Stimulated activated naive B cell treated with anti-CD40 and anti-IgM and Interleukin-4, amounts not matched to agents 10 μg/mL and 1 μg/mL and 100 μg/mL, for 72 hours (primary cell): ENCODE results near the gene RBFA.
A peak's percentile ranks its signal among the peaks of the same experiment; 100 is the strongest.
"Not testable (repeated sequence)": the region's sequence is repeated elsewhere in the genome, so short reads cannot be mapped to it uniquely, and the experiment has no call there.

Source experiments
- ATAC-seq, 2 donors: fragments of 150-1000 bp; cut with Tn5 transposase; replicated peaks; 2 replicates each; pipeline ENCODE4 v1.10.0; 2021; ENCODE audit warnings: moderate library complexity in 1 of 2
- DNase-seq: peaks from one replicate; pipeline ENCODE4 v3.0.0; 2021
- H3K27ac Mint-ChIP-seq: one replicate; pipeline ENCODE4 v1.8.0; 2022; ENCODE audit warnings: mild to moderate bottlenecking, mixed read lengths
- H3K27me3 Mint-ChIP-seq, 2 donors: one replicate each; pipeline ENCODE4 v1.8.0; 2022; ENCODE audit warnings: mixed read lengths in 2 of 2
- H3K36me3 Mint-ChIP-seq, 2 donors: one replicate each; pipeline ENCODE4 v1.8.0; 2022; ENCODE audit warnings: mixed read lengths in 2 of 2, mild to moderate bottlenecking in 1 of 2
- H3K4me1 Mint-ChIP-seq, 2 donors: one replicate each; pipeline ENCODE4 v1.8.0; 2022; ENCODE audit warnings: mixed read lengths in 2 of 2, mild to moderate bottlenecking in 1 of 2
- H3K4me3 Mint-ChIP-seq, 2 donors: one replicate each; pipeline ENCODE4 v1.8.0; 2022; ENCODE audit warnings: mild to moderate bottlenecking in 2 of 2, mixed read lengths in 2 of 2, moderate library complexity in 1 of 2
- H3K9me3 Mint-ChIP-seq, 2 donors: one replicate each; pipeline ENCODE4 v1.8.0; 2022; ENCODE audit warnings: mixed read lengths in 2 of 2, mild to moderate bottlenecking in 1 of 2

RBFA gene, protein sequence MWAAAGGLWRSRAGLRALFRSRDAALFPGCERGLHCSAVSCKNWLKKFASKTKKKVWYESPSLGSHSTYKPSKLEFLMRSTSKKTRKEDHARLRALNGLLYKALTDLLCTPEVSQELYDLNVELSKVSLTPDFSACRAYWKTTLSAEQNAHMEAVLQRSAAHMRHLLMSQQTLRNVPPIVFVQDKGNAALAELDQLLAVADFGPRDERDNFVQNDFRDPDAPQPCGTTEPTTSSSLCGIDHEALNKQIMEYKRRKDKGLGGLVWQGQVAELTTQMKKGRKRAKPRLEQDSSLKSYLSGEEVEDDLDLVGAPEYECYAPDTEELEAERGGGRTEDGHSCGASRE

DNA sequence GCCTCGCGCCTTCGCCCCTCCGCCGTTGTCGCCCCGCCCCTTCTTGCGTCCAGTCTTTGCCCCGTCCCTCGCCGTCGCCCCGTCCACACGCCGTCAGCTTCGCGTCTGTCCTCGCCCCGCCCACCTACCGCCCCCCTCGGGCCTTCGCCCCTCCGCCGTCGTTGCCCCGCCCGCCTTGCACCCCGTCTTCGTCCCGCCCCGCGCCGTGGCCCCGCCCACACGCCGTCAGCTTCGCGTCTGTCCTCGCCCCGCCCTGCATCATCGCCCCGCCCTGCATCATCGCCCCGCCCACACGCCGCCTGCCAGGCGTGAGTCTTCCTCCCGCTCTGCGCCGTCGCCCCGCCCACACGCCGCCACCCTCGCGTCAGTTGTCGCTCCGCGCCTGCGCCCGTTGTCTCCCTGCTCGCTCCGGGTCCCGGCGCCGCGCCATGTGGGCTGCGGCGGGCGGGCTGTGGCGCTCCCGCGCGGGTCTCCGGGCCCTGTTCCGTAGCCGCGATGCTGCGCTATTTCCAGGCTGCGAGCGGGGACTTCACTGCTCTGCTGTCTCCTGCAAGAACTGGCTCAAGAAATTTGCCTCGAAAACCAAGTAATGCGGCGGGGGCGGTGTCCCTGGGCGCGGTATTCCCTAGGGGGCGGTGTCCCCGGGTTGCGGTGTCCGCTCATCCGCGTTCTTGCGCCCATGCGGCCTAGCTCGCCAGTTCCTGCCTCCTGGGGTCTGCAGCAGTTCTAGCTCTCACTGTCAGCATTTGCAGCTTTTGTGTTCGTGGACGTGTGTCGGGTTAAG is at the start of gene RBFA:
Gene RBFA, plus strand, starts transcription at position 367 of the 784 bp plus-strand sequence. Its CDS starts 62 bp downstream, at position 429.
- Mint-ChIP-seq H3K4me1 (peaks cover 23 to 28% of the 10 kb centered on the region in 2 donors), H3K27me3 (no peaks in the 10 kb centered on the region), H3K4me3 (peak within 1 kb of the TSS; percentile 86 to 92), H3K9me3 (peaks cover 6 to 7% of the 10 kb centered on the region in 2 donors), H3K36me3 (peaks cover 15 to 39% of the 10 kb centered on the region in 2 donors), H3K27ac (peak within 1 kb of the TSS; percentile 97)
- ATAC-seq (peak; percentile 79 to 82), DNase-seq (peak; percentile 97)

DNA sequence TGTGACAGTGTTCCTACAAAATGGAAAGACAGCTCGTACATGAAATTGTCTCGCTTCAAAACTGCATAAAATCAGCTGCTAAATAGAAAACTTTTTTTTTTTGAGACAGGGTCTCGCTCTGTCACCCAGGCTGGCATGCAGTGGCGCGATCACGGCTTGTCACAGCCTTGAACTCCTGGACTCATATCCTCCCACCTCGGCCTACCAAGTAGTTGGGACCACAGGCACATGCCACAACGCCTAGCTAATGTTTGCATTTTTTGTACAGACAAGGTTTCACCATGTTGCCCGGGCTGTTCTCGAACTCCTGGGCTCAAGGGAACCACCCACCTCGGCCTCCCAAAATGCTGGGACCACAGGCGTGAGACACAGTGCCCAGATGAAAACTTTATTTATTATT is 49.1 kb upstream of the RBFA start:
- Mint-ChIP-seq H3K4me3 (no peak overlapping the region), H3K4me1 (peaks cover 33 to 56% of the 10 kb centered on the region in 2 donors), H3K27me3 (no peaks in the 10 kb centered on the region), H3K9me3 (no peaks in the 10 kb centered on the region), H3K36me3 (peaks cover 21 to 33% of the 10 kb centered on the region in 2 donors), H3K27ac (no peak overlapping the region)
- ATAC-seq (no peak), DNase-seq (no peak)

DNA sequence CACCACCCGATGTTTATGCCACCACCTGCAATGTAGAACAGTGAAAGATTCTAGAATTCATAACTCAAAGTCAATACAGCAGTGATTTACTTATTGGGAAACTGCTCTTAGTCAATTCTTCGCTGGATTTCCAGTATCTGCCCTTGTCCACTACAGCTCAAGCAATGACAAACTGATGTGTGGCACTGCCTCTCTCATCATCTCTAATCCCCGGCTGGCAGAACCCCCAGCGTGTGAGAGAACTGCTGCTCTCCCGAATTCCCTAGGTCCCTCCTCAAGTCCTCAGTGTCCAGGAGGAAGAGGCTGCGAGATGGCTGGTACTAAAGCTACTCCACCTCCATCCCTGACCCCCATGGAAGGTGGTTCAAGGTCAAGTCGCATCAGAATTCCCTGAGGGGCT is 47.5 kb upstream of the RBFA start:
- H3K4me1 Mint-ChIP-seq, result peaks cover 27 to 51% of the 10 kb centered on the region in 2 donors
- H3K9me3 Mint-ChIP-seq, result no peaks in the 10 kb centered on the region
- H3K4me3 Mint-ChIP-seq, result peak overlapping the region; percentile 82 to 94
- H3K27ac Mint-ChIP-seq, result peak overlapping the region; percentile 39
- ATAC-seq (no peak), DNase-seq (no peak)
- peaks cover 19 to 31% of the 10 kb centered on the region in 2 donors for H3K36me3 Mint-ChIP-seq
- no peaks in the 10 kb centered on the region for H3K27me3 Mint-ChIP-seq

DNA sequence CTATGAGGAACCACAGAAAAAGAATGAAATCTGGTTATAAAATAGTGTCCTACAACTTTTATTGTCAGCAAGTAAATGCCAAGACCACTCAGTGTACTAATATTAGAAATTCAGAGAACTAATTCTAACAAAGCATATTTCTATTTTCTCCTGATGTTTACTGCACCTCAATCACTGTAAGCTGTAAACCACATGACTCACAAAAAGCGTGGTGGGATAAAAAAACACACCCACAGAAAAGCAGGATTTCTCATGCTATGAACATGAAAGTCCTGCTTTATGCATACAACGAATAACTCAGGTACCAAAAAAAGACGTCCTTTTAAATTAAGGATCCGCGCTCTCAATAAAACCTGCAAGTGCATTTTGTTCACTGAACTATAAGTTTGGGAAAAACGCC is 46.7 kb upstream of the RBFA start:
- Mint-ChIP-seq H3K27ac (peak overlapping the region; percentile 99), H3K9me3 (no peaks in the 10 kb centered on the region), H3K27me3 (no peaks in the 10 kb centered on the region), H3K4me3 (peak overlapping the region; percentile 82 to 94), H3K4me1 (peaks cover 19 to 43% of the 10 kb centered on the region in 2 donors), H3K36me3 (peaks cover 11 to 22% of the 10 kb centered on the region in 2 donors)
- DNase-seq (no peak), ATAC-seq (no peak)

DNA sequence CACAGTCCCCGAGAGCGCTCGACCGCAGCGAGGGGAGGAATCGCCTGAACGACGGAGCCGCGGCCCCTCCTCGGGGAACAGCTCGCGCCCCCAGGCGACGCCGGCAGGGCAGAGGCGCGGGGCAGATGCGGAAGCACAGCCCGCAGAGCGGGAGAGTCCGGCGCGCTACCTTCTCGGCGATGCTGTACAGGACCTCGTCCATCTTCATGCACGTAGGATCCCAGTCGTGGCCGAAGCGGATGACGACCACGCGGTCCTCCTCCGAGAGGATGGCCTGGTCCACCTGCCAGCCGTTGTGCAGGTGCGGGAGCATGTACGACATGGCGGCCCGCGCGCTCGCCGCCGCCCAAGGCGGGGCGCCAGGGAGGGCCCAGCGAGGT is 46.2 kb upstream of the RBFA start:
- DNase-seq (peak; percentile 57), ATAC-seq (peak; percentile 76 to 79)
- no peaks in the 10 kb centered on the region for H3K27me3 Mint-ChIP-seq
- peak overlapping the region; percentile 82 to 94 for H3K4me3 Mint-ChIP-seq
- peak overlapping the region; percentile 99 for H3K27ac Mint-ChIP-seq
- peaks cover 18 to 40% of the 10 kb centered on the region in 2 donors for H3K4me1 Mint-ChIP-seq
- peaks cover 10 to 20% of the 10 kb centered on the region in 2 donors for H3K36me3 Mint-ChIP-seq
- no peaks in the 10 kb centered on the region for H3K9me3 Mint-ChIP-seq

DNA sequence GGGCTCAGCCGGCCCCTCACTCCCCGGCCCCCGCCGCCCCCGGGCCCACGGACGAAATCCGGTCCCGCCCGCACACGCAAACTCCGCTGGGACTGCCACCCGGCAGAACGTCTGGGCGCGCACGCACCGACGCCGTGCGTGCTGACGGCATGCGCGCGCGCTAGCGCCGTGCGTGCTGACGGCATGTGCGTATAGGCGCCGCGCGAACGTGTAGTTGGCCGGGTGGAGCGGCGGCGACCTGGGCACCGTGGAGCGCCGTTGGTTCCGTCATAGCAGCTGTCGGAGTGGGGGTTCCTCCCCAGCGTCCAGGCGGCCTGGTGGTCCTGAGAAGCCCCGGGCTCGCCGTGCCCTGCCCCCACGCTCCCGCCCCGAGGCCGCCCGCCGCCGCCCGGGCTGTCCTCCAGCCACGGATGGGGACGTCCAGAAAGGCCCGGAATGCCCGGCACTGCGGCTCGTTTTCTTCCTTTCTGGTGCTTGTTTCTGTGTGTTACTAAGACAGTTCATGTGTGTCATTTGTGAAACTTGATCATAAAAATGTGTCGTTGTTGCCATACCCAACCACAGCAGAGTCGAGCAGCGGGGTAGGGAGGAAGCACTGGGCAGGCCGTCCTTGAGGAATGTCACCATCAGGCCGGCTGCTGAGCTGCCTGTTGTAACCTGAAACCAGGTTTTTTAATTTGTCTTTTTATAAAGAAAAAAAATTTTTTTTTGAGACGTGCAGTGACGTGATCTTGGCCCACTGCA is 45.6 kb upstream of the RBFA start, which contains the start of gene TXNL4A:
Gene TXNL4A, minus strand, starts transcription at position 113 of the 744 bp plus-strand sequence. CDS start 171 bp downstream, outside the sequence.
- DNase-seq, result peak; percentile 81
- Mint-ChIP-seq H3K27ac (peak within 1 kb of the TSS; percentile 99), H3K36me3 (peaks cover 9 to 17% of the 10 kb centered on the region in 2 donors), H3K4me3 (peak within 1 kb of the TSS; percentile 94 to 95), H3K9me3 (no peaks in the 10 kb centered on the region), H3K27me3 (no peaks in the 10 kb centered on the region), H3K4me1 (peaks cover 18 to 35% of the 10 kb centered on the region in 2 donors)
- peak; percentile 98 for ATAC-seq

DNA sequence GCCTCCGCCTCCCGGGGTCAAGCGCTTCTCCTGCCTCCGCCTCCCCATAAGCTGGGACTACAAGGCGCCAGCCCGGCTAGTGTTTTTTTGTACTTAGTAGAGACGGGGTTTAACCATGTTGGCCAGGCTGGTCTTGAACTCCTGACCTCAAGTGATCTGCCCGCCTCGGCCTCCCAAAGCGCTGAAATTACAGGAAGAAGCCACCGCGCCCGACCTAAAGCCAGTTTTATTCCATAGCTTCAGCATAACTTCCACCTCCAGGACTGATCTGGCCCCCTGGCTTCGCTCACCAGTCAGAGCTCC is 45.1 kb upstream of the RBFA start:
- DNase-seq (no peak), ATAC-seq (no peak)
- Mint-ChIP-seq H3K9me3 (no peaks in the 10 kb centered on the region), H3K4me3 (peak overlapping the region; percentile 94 to 95), H3K36me3 (peaks cover 6 to 12% of the 10 kb centered on the region in 2 donors), H3K4me1 (peaks cover 13 to 29% of the 10 kb centered on the region in 2 donors), H3K27me3 (no peaks in the 10 kb centered on the region), H3K27ac (peak overlapping the region; percentile 99)

DNA sequence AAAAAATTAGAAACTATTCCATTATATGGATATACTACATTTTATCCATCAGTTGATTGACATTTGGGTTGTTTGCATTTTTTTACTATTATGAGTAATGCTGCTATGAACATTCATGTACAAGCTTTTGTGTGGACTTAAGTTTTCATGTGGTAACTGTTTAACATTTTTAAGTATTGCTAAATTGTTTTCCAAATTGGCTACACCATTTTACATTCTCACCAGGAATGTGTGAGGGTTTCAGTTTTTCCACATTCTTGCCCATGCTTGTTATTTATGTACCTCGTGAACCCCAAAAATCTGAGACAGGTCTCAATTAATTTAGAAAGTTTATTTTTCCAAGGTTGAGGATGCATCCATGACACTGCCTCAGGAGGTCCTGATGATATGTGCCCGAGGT is 42.7 kb upstream of the RBFA start:
- Mint-ChIP-seq H3K36me3 (peaks cover 3% of the 10 kb centered on the region in 2 donors), H3K4me1 (peaks cover 8 to 12% of the 10 kb centered on the region in 2 donors), H3K9me3 (peaks cover 0 to 1% of the 10 kb centered on the region in 2 donors), H3K27ac (no peak overlapping the region), H3K4me3 (no peak overlapping the region), H3K27me3 (no peaks in the 10 kb centered on the region)
- no peak for DNase-seq
- ATAC-seq, result no peak

DNA sequence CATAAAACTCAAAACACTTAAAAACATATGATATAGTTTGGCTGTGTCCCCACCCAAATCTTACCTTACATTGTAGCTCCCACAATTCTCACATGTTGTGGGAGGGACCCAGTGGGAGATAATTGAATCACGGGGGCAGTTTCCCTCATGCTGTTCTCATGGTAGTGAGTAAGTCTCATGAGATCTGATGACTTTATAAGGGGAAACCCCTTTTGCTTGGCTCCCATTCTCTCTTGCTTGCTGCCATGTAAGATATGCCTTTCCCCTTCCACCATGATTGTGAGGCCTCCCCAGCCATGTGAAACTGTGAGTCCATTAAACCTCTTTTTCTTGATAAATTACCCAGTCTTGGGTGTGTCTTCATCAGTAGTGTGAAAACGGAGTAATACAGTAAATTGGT is 34.5 kb upstream of the RBFA start:
- DNase-seq, H3K4me3 Mint-ChIP-seq, H3K27ac Mint-ChIP-seq: not testable (repeated sequence)

DNA sequence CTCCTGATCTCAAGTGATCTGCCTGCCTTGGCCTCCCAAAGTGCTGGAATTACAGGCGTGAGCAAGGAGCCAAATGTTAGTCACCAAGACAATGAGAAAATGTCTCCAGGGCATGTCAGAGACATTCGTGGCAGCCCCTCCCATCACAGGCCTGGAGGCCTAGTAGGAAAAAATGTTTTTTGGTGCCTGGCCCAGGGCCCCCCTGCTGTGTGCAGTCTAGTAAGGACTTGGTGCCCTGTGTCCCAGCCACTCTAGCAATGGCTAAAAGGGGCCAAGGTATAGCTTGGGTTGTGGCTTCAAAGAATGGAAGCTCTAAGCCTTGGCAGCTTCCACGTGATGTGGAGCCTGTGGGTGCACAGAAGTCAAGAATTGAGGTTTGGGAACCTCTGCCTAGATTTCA is 33.4 kb upstream of the RBFA start:
- H3K4me3 Mint-ChIP-seq, result no peak overlapping the region
- peaks cover 0 to 4% of the 10 kb centered on the region in 2 donors for H3K27me3 Mint-ChIP-seq
- peaks cover 9% of the 10 kb centered on the region in 2 donors for H3K9me3 Mint-ChIP-seq
- no peak for ATAC-seq
- H3K36me3 Mint-ChIP-seq, result peaks cover 11 to 15% of the 10 kb centered on the region in 2 donors
- H3K4me1 Mint-ChIP-seq, result peaks cover 4 to 6% of the 10 kb centered on the region in 2 donors
- H3K27ac Mint-ChIP-seq, result no peak overlapping the region
- no peak for DNase-seq

More for the DNA sequence above, 34.5 kb upstream of the RBFA start:
- H3K4me1 Mint-ChIP-seq, H3K27me3 Mint-ChIP-seq, H3K9me3 Mint-ChIP-seq, ATAC-seq: not testable (repeated sequence)
- peaks cover 11 to 17% of the 10 kb centered on the region in 2 donors for H3K36me3 Mint-ChIP-seq

DNA sequence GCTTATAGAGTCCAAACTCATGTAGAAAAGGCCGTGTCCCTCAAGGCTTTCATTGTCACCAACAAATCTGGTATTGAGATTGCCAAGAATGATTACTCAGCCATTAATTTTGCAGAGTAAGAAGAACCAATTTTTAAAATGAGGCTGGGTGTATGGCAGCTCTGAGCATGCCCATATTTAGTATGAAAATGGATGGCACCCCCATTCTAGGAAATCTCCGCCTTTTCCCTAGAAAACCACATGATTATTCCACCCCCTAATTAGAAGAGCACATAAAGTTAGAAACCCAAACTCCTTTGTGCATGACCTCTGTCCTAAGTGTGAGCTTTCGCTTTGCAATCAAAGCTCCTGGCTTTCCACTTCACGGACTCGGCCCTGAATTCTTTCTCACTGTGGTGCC is 31.8 kb upstream of the RBFA start:
- peaks cover 9 to 13% of the 10 kb centered on the region in 2 donors for H3K9me3 Mint-ChIP-seq
- H3K4me1 Mint-ChIP-seq, result peaks cover 4 to 6% of the 10 kb centered on the region in 2 donors
- peaks cover 11 to 15% of the 10 kb centered on the region in 2 donors for H3K36me3 Mint-ChIP-seq
- H3K27me3 Mint-ChIP-seq, result no peaks in the 10 kb centered on the region
- no peak overlapping the region for H3K4me3 Mint-ChIP-seq
- DNase-seq (no peak), ATAC-seq (no peak)
- no peak overlapping the region for H3K27ac Mint-ChIP-seq

DNA sequence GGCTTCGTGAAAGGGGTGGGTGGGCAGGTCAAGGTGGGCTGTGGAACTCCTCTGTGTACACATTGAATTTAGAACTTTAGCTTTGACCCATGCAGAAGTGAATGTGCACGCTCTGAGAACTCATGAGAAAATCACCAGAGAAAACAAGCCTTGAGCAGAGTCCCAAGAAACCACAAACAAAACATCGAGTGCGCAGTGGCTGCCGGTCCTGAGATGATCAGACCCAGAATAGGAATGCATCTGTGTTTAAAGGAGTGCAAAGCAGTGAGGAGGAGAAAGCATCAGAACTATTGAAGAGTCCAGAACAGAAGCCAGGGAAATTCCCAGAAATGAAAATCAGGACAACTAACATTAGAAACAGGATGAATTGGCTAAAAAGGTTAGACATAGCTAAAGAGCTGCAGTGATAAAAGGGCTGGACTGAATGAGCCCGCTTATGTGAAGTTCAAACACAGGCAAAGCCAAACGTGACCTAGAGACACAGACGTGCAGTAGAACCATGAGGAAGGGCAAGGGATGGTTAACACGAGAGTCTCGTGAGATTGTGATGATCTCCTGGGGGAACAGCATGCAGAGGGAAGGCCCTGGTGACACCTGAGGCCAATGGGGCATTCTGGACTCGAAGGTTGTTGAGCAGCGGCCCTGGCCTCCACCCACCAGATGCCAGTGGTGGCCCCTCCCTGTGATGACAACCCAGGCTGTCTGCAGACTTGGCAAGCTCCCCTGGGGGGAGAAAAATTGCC is 29.5 kb upstream of the RBFA start:
- peaks cover 14 to 21% of the 10 kb centered on the region in 2 donors for H3K9me3 Mint-ChIP-seq
- peaks cover 3 to 4% of the 10 kb centered on the region in 2 donors for H3K4me1 Mint-ChIP-seq
- DNase-seq (no peak), ATAC-seq (no peak)
- H3K36me3 Mint-ChIP-seq, result peaks cover 8 to 29% of the 10 kb centered on the region in 2 donors
- no peak overlapping the region for H3K27ac Mint-ChIP-seq
- no peaks in the 10 kb centered on the region for H3K27me3 Mint-ChIP-seq
- H3K4me3 Mint-ChIP-seq, result no peak overlapping the region

DNA sequence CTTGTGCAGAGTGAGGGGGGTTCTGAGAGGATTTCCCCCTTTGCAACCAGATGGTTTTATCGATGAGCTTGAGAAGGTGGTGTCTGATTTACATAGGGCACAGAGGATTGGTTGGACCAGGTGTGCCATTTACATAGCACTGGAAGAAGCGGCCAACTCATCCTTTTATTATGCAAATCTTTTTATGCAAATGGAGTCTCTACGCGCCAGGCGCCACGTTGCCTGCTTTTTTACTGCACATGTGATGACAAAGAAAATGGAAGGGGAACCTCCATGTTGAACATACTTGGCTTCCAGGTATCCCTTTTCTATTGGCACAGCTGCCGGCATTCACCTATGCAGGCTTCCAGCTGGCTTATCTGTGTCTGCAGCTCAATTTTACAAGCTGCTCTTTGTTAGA is 27.5 kb upstream of the RBFA start:
- no peaks in the 10 kb centered on the region for H3K27me3 Mint-ChIP-seq
- H3K4me3 Mint-ChIP-seq, result no peak overlapping the region
- H3K9me3 Mint-ChIP-seq, result peaks cover 17 to 21% of the 10 kb centered on the region in 2 donors
- DNase-seq (no peak), ATAC-seq (no peak)
- H3K4me1 Mint-ChIP-seq, result no peaks in the 10 kb centered on the region
- no peak overlapping the region for H3K27ac Mint-ChIP-seq
- H3K36me3 Mint-ChIP-seq, result peaks cover 3 to 35% of the 10 kb centered on the region in 2 donors
